ENCODE results near the gene GNG12.
"Not testable (repeated sequence)": the region's sequence is repeated elsewhere in the genome, so short reads cannot be mapped to it uniquely, and the experiment has no call there.

GNG12 gene

GRCh38 chr1:67675800-67676199, 157.5 kb downstream of the GNG12 start:
- no peak for DNase-seq

GRCh38 chr1:67674260-67675011, 158.8 kb downstream of the GNG12 start:
- peak; percentile 52 for DNase-seq

- no peak for DNase-seq
Observed at GRCh38 chr1:67673468-67674201, 159.6 kb downstream of the GNG12 start.

GRCh38 chr1:67672260-67672803, 160.9 kb downstream of the GNG12 start:
- DNase-seq = no peak

GRCh38 chr1:67668660-67669059, 164.6 kb downstream of the GNG12 start:
- no peak for DNase-seq

GRCh38 chr1:67666636-67667035, 166.6 kb downstream of the GNG12 start:
- DNase-seq = no peak

GRCh38 chr1:67665307-67665706, 168.0 kb downstream of the GNG12 start:
- not testable (repeated sequence) for DNase-seq

- no peak for DNase-seq
Observed at GRCh38 chr1:67664048-67664447, 169.2 kb downstream of the GNG12 start.

GRCh38 chr1:67662884-67663283, 170.4 kb downstream of the GNG12 start:
- DNase-seq = no peak

- DNase-seq = no peak
Observed at GRCh38 chr1:67659229-67659628, 174.0 kb downstream of the GNG12 start.

- not testable (repeated sequence) for DNase-seq
Observed at GRCh38 chr1:67657152-67657551, 176.1 kb downstream of the GNG12 start.

- no peak for DNase-seq
Observed at GRCh38 chr1:67655581-67655980, 177.7 kb downstream of the GNG12 start.

GRCh38 chr1:67653304-67653703, 180.0 kb downstream of the GNG12 start:
- no peak for DNase-seq

- no peak for DNase-seq
Observed at GRCh38 chr1:67652800-67653199, 180.5 kb downstream of the GNG12 start.

Measured in activated T-cell treated with anti-CD3 and anti-CD28 coated beads, Interleukin-2, amount 50 U/mL, for 1 hour (primary cell).